Mucosa of stomach (tissue), 1 donor: Measurements from ENCODE around the gene SMAD5.
A peak's percentile ranks its signal among the peaks of the same experiment; 100 is the strongest.

ENCODE experiments used
- H3K27me3 ChIP-seq: one replicate; pipeline ENCODE4 v1.7.0; 2013; ENCODE audit warnings: mild to moderate bottlenecking, low read length; ENCODE audit not compliant: control insufficient read depth, insufficient read depth
- H3K36me3 ChIP-seq: one replicate; pipeline ENCODE4 v1.7.0; 2013; ENCODE audit warnings: low read length; ENCODE audit not compliant: control insufficient read depth, insufficient read depth
- H3K4me1 ChIP-seq: one replicate; pipeline ENCODE4 v1.7.0; 2013; ENCODE audit warnings: mild to moderate bottlenecking, low read length; ENCODE audit not compliant: control insufficient read depth, insufficient read depth
- H3K4me3 ChIP-seq: one replicate; pipeline ENCODE4 v1.7.0; 2013; ENCODE audit warnings: low read length
- H3K9ac ChIP-seq: one replicate; pipeline ENCODE4 v1.7.0; 2013; ENCODE audit warnings: mild to moderate bottlenecking, low read length, moderate library complexity
- H3K9me3 ChIP-seq: one replicate; pipeline ENCODE4 v1.7.0; 2013; ENCODE audit warnings: mild to moderate bottlenecking, low read length, moderate library complexity; ENCODE audit not compliant: control insufficient read depth
- donor health status: Pancreatic carcinoma.

The SMAD5 gene

GRCh38 chr5:136127560-136127959 lies 5.1 kb upstream of the SMAD5 start:
- peaks cover 20% of the 10 kb centered on the region for H3K4me1 ChIP-seq
- H3K9me3 ChIP-seq: no peaks in the 10 kb centered on the region
- H3K36me3 ChIP-seq: no peaks in the 10 kb centered on the region
- H3K27me3 ChIP-seq: no peaks in the 10 kb centered on the region
- H3K4me3 ChIP-seq: no peak overlapping the region
- H3K9ac ChIP-seq: no peak overlapping the region

- Histone ChIP-seq H3K27me3 (no peaks in the 10 kb centered on the region), H3K9ac (no peak overlapping the region), H3K9me3 (no peaks in the 10 kb centered on the region), H3K36me3 (no peaks in the 10 kb centered on the region), H3K4me1 (peaks cover 14% of the 10 kb centered on the region), H3K4me3 (no peak overlapping the region)
These were observed 4.2 kb upstream of the SMAD5 start for GRCh38 chr5:136128481-136128880.

- no peak overlapping the region for H3K9ac ChIP-seq
- no peaks in the 10 kb centered on the region for H3K36me3 ChIP-seq
- no peaks in the 10 kb centered on the region for H3K9me3 ChIP-seq
- H3K27me3 ChIP-seq: no peaks in the 10 kb centered on the region
- H3K4me1 ChIP-seq: peaks cover 6% of the 10 kb centered on the region
- H3K4me3 ChIP-seq: no peak overlapping the region
These were observed 3.2 kb upstream of the SMAD5 start for GRCh38 chr5:136129445-136129844.

- Histone ChIP-seq H3K9me3 (no peaks in the 10 kb centered on the region), H3K9ac (no peak overlapping the region), H3K36me3 (no peaks in the 10 kb centered on the region), H3K4me3 (no peak overlapping the region), H3K4me1 (peaks cover 6% of the 10 kb centered on the region), H3K27me3 (no peaks in the 10 kb centered on the region)
These were observed 2.1 kb upstream of the SMAD5 start for GRCh38 chr5:136130581-136130980.

GRCh38 chr5:136132087-136132486 lies 558 bp upstream of the SMAD5 start:
- no peaks in the 10 kb centered on the region for H3K9me3 ChIP-seq
- H3K4me3 ChIP-seq: peak overlapping the region; percentile 85
- H3K9ac ChIP-seq: peak overlapping the region; percentile 95
- peaks cover 6% of the 10 kb centered on the region for H3K4me1 ChIP-seq
- no peaks in the 10 kb centered on the region for H3K27me3 ChIP-seq
- no peaks in the 10 kb centered on the region for H3K36me3 ChIP-seq

GRCh38 chr5:136133222-136133921 lies 727 bp downstream of the SMAD5 start:
- Histone ChIP-seq H3K4me1 (peaks cover 6% of the 10 kb centered on the region), H3K9ac (peak overlapping the region; percentile 95), H3K27me3 (no peaks in the 10 kb centered on the region), H3K4me3 (peak overlapping the region; percentile 85), H3K9me3 (no peaks in the 10 kb centered on the region), H3K36me3 (no peaks in the 10 kb centered on the region)

GRCh38 chr5:136133922-136134379 lies 1.3 kb downstream of the SMAD5 start:
- H3K27me3 ChIP-seq: no peaks in the 10 kb centered on the region
- H3K9ac ChIP-seq: peak overlapping the region; percentile 95
- no peaks in the 10 kb centered on the region for H3K9me3 ChIP-seq
- H3K36me3 ChIP-seq: no peaks in the 10 kb centered on the region
- H3K4me3 ChIP-seq: no peak overlapping the region
- peaks cover 6% of the 10 kb centered on the region for H3K4me1 ChIP-seq

GRCh38 chr5:136134653-136135052 lies 2.0 kb downstream of the SMAD5 start:
- Histone ChIP-seq H3K36me3 (no peaks in the 10 kb centered on the region), H3K4me3 (no peak overlapping the region), H3K9ac (no peak overlapping the region), H3K27me3 (no peaks in the 10 kb centered on the region), H3K4me1 (peaks cover 6% of the 10 kb centered on the region), H3K9me3 (no peaks in the 10 kb centered on the region)

GRCh38 chr5:136135536-136135935 lies 2.9 kb downstream of the SMAD5 start:
- Histone ChIP-seq H3K9me3 (no peaks in the 10 kb centered on the region), H3K4me1 (peaks cover 6% of the 10 kb centered on the region), H3K9ac (no peak overlapping the region), H3K36me3 (no peaks in the 10 kb centered on the region), H3K4me3 (no peak overlapping the region), H3K27me3 (no peaks in the 10 kb centered on the region)

GRCh38 chr5:136137497-136138220 lies 5.0 kb downstream of the SMAD5 start:
- Histone ChIP-seq H3K36me3 (no peaks in the 10 kb centered on the region), H3K9me3 (no peaks in the 10 kb centered on the region), H3K9ac (no peak overlapping the region), H3K27me3 (no peaks in the 10 kb centered on the region), H3K4me1 (no peaks in the 10 kb centered on the region), H3K4me3 (no peak overlapping the region)

GRCh38 chr5:136141561-136141960 lies 8.9 kb downstream of the SMAD5 start:
- Histone ChIP-seq H3K4me1 (peaks cover 3% of the 10 kb centered on the region), H3K4me3 (no peak overlapping the region), H3K36me3 (no peaks in the 10 kb centered on the region), H3K27me3 (no peaks in the 10 kb centered on the region), H3K9me3 (no peaks in the 10 kb centered on the region), H3K9ac (no peak overlapping the region)

GRCh38 chr5:136143312-136143711 lies 10.7 kb downstream of the SMAD5 start:
- no peaks in the 10 kb centered on the region for H3K9me3 ChIP-seq
- H3K36me3 ChIP-seq: no peaks in the 10 kb centered on the region
- no peak overlapping the region for H3K4me3 ChIP-seq
- H3K4me1 ChIP-seq: peaks cover 3% of the 10 kb centered on the region
- no peaks in the 10 kb centered on the region for H3K27me3 ChIP-seq
- H3K9ac ChIP-seq: no peak overlapping the region
